ENCODE data around the gene SARDH.

The SARDH gene

DNA sequence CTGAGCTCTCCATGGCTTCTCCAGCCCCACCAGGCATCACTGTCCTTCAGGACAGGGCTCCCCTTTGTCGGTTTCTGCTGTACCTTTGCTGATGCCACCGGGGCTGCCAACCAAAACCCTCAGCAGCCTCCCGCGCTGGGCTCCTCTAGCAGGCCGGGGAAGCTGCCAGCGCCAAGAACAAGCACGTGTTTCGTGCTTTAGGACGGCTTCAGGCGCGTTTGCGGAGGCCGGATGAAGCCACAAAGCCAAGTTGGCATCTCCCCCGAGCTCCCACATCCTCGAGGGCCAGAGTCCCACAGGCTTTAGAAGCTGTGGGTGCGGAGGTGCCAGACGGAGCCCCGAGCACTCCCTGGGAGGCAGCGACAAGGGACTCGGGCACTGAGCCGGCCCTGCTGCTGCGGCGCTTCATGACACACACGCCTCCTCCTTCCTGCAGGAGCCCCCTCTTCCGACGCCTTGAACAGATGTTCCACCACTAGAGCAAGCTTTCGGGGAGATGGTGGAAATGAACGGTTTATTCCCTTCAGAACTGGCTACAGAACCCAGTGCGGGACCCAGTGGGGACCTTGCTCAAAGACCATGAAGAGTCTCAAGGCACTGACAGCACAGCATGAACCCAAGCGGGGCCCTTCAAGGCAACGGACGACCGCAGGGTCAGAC, 36.7 kb downstream of the SARDH start:
- no peak for DNase-seq

DNA sequence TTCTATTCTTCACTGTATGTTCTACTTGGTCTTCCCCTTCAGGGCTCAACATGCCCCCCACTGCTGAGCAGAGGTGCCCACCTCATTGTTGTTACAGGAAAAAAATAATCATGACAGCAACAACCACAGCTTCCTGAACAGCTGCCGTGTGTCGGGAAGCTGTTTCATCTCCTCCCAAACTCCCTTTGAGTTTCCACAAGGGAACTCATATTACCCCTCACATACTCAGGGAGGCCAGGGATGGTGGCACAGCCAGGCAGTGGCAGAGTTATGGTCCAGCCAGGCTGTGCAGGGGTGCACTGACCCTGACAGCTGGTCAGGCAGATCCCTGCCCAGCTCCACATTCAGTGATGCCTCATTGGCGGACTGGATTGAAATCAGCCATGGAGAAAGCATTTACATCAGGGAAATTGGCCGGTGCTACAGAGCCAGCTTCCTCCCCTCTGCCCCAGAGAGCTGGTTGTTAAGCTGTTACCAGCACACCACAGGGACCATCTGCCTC, 37.3 kb downstream of the SARDH start:
- no peak for DNase-seq

DNA sequence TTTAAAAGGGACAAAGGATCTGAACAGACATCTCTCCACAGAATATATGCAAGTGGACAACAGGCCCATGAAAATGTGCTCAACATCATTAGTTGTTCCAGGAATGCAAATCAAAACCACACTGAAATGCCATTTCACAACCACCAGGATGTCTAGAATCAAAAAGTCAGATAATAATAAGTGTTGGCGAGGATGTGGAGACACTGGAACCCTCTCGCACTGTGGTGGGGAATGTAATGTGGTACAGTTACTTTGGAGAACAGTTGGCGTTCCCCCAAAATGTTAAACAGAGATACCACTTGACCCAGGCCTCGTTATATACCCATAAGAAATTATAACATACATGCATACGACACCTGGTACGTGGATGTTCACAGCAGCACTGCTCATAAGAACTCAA, 38.6 kb downstream of the SARDH start:
- DNase-seq: no peak

DNA sequence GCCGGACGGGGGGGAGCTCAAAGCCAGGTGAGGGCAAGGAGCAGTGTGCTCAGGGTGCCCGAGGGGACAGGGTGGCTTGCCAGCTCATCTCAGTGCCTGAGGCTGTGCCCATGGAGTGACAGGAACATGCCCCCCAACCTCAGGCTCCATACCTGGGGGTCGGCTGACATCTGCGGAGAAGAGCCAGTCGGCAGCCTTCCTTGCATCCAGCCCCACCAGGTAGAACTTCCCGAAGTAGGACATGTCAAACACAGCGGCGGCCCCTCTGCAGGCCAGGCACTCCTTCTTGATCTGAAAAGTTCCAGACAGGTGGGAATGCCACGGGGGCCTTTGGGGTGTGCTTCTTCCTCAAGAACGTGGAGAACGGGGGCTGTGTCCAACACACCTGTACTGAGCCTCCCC, 42.1 kb downstream of the SARDH start:
- no peak for DNase-seq

DNA sequence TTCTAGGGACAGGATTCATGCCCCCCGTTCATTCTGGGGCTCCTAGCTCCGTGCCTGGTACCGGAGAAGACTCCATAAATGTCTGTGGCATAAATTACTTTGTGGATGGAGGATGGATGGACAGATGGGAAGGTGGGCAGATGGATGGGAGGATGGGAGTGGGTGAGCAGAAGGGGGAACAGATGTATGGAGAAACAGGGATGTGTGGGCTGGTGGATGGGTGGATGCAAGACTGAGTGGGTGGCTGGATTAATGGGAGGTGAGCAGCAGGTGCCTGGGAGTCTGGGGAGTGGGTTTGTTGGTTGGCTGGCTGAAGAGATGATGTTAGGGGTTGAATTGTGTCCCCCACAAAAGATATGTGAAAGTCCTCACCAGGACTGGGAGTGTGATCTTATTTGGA, 43.5 kb downstream of the SARDH start:
- no peak for DNase-seq

DNA sequence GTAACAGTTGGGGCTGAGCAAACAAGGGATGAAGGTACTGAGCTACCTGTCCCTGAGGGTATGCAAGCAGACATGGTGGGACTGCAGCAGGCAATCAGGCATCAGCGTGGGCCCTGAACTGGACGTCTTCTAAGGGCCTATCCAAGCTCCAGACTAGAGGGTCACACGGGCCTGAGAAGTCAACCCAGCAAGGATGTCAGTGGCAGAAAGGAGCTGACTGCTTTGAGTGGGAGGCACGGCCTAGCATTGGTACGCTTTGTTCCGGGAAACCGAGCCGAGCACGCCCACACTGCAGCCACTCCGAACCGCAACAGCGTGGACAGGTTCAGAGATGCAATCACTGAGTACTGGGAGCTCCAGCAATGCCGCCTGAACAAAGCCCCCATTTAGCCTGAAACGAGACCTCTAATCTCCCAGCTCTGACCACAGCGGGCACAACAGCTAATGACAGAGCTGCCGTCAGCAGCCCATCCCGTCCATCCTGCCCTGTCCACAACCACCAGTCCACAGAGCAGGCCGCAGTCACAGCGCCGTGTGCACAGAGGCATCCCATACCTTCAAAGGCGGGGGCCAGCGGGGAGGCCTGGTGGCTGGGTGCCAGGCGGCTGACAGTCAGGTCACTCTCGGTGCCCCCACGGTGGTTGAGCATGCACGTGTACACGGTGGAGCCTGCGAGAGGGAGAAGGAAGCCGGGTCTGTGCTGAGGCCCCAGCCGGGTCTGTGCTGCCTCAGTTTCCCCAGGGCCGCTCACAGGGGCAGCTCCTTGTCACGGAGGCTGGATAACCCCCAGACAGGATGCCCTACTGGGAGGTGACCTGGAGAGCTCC, 44.2 kb downstream of the SARDH start:
- no peak for DNase-seq

DNA sequence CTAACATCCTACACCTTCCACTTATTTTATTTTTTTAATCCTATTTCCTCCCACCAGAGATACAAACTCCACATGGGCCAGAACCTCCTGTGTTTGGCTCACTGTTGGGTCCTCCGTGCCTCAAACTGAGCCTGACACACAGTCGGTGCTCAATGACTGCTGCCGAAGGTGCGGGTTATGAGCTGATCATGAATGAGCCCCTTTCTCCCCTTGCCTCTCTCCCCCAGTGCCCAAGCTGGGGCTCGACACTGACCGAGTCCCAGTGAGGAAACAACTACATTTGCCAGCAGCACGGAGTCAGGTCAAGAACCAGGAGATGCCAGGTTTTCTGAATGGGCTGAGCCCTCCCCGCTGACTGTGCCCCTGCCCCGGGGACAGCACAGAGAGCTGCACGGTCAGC, 45.0 kb downstream of the SARDH start:
- no peak for DNase-seq

DNA sequence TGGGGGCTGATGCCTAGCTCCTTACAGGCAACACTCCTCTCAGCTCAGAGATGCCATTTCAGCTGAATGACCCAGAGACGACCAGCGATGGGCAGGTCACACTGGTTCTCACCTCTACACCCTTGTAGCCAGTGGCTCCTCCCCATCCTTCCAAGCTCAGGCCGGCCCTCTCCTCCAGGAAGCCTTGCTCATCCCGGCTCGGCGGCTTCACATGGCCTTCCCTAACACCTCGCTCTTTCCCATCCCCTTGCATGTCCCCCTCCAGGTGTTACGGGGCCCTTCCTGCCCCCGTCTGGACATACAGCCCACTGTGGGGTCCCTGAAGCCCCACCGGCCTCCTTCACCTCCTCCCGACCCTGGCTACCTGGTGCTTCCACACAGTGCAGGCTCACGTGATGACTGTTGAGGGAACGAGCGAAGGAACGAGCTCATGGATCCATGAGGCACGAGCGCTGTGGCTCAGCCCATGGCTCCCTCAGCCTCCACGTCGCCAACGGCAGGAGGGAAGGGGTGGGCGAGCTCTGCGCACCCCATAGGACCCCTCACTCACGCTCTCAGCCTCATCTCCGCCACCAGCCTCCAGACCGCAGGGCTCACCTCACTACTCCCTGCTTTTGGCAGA, 45.7 kb downstream of the SARDH start:
- no peak for DNase-seq

DNA sequence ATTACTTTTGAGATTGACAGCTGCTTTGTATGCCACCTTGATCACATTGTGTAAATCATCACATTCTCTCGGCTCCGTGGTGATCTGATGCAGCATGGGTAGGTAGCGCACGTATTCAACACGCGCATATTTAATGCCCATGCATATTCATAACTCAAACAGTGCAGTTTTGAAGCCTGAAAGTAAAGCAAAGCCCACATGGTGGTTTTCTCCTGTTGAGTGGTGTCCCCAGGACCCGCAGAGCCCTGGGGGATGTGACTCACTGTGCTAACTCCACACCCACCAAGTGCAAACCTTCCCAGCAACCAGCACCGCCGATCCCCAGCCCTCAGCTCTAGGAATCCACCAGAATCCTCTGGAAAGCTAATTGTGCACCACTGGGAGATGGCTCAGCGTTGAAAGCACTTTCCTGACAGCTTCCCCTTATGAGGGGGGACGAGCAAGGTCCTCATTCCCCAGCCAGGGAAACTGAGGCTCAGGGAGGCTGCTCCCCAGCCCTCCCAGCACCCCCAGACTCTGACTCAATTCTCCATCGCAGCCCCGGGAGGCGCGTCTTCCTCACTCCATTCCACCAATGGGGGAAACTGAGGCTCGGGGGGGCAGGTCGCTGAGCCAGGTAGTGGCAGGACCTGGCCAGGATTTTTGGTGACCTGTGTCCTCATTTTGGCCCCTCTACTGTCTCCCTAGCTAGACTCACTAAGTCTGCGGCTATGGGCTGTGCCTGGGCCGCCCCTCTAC, 46.4 kb downstream of the SARDH start:
- DNase-seq: no peak

DNA sequence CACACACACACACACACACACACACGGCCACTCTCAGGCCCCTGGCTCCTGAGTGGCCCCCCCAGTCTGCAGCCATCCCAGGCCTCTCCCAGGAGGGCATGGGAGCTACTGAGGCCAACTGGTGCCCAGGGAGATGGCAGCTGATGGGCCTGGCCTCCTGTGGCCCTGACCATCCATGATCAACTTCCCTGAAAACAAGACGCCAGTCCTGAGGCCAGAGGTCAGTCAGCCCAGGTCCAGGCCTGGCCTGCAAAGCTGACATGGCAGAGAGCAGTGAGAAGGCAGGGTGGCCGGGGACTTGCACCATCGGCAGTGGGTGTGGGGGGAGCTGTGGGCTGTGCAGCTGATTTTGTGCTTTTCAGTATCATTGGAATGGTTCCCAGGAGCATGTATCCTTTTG, 47.0 kb downstream of the SARDH start:
- no peak for DNase-seq

DNA sequence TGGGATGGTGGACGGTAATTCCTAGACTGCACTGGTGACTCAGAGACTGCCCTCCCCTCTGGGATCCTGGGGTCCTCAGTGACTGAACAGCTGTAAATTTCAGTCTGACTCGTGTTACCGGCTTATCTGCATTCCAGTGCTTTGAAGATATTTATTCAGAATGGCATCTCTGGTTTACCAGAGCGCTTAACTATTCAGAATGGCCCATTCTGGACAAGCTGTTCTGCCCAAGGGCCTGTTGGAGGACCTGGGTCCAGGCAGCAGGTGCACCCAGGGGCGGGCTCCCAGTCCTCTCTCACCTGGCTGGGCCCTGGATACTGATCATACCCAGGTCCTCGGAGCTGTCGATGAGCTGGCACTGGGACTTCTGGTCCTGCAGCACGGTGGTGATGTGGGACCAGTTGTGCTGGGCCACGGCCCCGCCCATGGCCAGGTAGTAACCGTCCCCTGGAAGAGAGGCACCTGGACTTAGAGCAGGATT, 48.0 kb downstream of the SARDH start:
- no peak for DNase-seq

DNA sequence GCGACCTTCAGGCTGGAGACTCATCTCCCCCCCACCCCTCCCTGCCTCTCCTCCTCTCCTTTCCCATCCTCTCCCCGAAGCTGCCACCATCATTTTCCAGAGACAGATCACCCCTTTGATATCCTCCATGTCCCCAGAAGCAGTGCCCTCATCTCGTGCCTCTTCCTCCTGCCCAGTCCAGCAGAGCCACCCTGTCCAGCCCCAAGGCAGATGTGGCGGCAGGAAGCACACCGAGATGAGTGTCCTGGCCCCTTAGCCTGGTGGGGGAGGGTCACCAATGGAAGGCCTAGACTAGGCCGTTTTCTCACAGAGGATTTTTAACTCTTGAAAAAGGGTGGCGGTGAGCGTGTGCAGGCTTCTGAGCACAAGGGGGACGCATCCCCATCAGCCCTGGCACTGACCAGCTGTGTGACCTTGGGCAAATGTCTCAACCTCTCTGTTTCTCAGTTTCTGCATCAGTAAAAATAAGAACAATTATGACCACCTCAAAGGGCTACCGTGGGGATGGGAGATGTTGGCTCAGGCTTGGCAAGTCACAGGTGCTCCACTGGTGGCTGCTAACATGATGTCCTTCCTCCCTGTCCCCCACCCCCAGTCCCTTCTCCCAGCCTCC, 48.9 kb downstream of the SARDH start:
- DNase-seq: no peak

DNA sequence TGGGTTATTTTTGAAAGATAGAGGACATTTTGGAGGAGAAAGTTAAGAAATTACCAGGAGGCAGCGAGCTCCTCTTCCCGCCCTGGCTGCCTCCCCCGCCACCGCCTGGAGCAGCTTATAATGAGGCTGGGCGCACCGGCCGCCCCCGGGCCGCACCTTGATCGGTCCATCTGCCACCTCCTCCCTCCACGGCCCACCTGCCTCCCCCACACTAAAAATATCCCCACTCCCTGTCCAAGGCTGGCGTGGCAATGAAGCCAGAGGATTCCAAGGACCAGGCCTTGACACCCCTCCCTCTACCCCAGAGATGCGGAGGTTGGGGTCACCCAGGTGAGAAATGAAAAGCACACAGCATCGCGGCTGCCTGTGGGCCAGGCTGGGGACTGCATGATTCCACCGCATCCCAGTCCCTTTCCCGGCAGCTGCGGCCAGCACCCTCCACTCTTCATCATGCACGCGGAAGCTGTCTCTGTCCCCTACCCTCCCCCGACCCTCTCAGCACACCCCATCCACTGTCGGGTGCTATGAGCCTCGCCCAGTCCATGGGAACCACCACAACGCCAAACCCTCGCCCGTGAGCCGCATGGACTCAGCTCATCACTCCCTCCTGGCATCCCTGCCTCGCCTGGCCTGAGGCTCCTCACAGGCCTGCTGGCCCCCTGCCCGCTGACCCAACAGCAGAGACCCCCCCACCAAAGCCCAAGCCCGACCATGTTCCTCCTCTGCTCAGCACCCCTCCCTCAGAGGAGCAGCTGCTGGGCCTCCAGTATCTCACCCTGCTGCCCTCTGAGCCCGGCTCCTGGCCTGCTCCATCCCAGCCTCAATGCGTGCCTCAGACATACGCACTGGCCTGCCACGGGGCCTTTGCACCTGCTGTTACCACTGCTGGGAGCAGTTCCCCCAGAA, 50.0 kb downstream of the SARDH start:
- DNase-seq: no peak

DNA sequence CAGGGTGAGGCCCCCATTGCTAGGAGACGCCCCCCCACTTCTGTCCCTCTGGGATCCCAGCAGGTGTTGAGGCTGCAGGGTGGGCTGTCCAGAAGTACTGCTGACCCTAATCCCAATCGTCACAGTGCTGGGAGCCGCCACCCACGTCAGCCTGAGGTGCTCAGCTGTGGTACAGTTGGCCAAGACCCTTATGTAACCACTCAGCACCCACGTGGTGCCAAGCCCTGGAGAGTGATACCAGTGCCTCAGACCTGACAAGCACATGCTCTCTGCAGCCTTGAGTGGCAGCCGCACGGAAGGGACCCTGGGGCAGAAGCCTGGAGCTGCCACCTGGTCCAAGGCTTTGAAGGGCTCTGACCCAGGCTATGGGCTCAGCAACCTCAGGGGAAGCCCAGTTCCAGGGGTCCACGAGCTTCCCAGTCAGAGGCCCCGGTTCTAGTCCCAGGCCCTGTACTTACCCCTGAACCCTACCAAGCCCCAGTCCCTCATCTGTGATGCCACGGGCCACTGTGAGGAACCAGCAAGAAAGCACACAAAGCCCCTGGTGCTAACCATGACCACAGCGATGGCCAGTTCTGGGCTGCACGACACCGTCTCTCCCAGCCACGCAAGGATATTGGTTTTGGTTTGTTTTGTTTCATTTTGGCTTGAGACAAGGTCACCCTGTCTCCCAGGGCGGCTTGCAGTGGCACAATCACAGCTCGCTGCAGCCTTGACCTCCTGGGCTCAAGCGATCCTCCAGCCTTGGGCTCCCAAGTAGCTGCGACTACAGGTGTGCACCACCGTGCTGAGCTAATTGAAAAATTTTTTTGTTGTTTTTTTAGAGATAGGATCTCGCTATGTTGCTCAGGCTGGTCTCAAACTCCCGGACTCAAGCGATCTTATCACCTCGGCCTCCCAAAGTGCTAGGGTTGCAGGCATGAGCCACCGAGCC, 51.2 kb downstream of the SARDH start:
- DNase-seq: no peak

DNA sequence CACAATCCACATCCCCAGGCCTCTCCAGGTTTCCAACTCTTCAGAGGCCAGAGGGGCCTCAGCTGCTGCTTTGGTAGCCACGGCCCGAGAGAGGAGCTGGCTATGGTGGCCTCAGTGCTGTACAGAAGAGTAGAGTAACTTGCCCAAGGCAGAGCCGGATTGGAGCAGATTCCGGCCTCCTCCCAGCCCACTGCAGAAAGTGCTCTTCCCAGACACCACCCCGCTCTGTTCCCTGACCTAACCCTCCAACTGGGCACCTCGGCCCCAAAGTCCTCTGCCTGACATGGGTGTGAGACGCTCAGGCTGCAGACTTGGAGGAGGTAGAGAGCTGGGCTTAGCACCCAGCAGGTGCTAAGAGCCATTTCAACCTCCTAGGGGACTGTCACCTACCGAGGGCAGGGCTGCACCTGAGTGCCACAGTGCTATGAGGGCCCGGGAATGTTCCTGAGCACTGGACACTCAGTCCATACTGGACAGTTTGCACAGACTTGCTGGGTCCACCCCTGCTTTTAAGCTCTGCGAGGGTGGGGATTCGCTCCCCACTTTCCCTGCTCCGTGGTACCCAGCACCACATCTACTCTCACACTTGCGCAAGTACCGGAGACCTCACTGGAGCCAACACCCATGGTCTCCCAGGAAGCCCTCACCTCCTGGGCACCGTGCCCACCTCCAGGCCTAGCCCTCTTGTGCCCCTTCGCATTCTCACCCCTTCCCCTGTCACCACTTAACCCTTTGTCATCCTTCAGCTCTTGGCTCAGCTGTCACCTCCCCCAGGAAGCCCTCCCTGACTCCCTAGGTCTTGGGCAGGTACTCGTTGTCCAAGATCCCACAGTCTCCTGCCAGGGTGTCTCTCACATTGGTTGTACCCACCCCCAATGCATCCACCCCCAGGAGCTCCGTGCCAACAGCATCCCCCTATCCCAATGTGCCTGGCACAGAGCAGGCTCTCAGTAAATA, 52.2 kb downstream of the SARDH start:
- DNase-seq: no peak

DNA sequence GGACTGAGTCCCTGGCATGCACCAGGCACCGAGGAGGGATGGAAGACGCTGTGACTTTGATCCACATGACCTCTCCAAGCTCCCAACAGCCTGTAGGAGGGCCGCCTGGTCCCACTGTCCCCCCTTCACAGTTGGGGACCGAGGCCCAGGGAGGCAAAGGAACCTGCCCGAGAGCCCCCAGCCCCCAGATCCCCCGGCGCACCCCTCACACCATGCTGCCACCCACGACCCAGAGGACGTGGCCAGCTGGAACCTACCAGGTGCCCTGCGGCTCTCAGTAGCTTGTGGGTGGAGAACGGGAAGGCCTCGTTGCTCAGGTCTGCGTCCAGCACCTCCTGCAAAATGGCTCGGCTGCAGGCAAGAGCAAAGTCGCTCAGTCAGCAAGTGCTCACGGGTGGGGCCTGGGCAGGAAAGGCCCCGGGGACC, 53.2 kb downstream of the SARDH start:
- DNase-seq: no peak

DNA sequence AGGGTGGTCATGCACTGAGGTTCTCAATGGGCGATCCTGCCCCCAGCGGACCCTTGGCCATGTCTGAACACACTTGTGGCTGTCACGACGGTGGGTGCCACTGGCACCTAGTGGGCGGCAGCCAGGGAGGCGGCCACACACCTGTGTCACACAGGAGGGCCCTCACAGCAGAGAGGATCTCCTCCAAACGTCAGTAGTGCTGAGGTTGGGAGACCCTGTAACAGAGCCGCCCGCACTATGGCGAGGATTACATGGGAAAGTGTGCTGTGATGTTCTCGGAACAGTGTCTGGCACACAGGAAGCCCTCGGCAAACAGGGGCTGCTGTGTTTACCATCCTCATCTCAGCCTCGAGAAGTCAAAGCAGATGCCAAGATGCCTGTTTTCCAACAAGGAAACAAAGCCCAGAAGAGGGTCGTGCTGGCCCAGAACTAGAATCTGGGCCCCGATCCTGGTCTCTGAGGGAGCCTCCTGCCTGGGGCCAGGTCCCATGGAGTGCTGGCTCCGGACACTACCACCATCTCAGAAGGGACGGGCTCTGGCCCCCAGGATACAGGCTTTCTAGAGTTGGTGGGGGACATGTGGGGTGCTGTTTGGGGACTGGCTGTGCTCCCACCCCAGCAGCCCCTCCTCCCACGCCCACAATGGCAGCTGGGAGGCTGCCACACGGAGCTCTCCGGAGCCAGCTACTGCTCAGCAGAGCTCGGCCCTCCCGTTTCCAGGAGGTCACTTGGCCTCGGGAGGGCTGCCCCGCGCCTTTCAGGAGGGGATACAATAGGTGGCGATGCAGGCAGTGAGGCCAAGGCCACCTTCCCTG, 53.8 kb downstream of the SARDH start:
- DNase-seq: no peak

DNA sequence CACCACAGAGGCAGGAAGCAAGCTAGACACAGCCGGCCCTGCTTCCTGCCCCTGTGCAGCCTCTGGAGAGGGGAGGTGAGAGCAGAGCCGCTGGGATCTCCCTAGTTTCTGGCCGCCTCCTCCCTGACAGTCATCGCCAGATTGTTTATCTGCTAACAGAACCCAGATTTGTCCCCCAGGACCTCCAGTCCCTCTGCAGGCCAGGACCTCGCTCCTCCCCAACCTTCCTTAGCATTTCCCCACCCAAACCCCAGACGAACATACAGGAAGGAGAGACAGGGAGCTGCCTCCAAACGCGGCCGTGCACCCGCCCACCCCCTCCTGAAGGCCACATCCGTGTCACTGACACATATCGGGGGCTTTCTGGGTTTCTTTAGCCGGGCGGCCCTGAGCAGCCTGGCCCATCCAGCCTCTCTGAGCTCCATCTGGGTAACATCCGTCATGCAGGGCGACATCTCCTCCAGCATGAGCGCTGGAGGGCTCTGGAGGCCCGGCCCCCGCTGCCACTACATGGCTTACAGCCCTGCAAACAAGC, 54.5 kb downstream of the SARDH start:
- no peak for DNase-seq
